Stimulated activated CD4-positive, alpha-beta T cell treated with anti-CD3 and anti-CD28 coated beads, Interleukin-4, amount 100 ng/mL, for 1 hour (primary cell): ENCODE data around the gene GABRA4.

Experiments
- DNase-seq: peaks from one replicate; pipeline ENCODE4 v3.0.0-alpha.2; 2020

Gene GABRA4

DNA sequence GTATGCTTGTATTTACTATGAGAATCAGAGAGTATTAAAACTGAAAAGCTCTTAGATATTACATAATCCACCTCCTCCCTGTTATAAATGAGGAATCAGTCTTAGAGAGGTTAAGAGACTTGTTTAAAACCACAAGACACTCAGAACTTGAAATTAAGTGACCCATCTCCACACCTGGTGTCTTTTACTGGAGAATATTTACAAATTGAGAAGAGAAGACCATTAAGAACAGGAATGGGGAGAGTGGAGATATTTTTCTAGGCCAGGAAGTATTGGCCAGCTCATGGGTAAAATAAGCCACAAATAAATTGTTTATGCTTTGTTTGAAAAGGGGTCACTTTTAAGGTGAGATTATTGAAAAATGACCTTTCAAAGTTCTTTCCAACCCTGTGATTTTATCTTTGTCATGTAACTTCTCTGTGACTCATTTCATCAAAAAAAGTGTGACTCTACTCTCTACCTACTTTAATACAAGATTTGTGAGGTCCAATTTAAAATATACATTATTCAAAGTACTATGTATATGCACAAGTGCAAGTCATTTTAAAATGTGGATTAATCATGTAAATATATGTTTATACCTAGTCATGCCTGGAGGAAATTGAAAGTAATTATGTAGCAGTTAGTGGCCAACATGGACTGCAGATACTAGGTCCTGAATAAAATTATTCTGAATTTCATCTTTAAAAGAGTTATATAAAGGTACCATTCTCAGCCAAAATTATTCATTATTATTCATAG is 68.4 kb downstream of the GABRA4 start:
- DNase-seq, result no peak

DNA sequence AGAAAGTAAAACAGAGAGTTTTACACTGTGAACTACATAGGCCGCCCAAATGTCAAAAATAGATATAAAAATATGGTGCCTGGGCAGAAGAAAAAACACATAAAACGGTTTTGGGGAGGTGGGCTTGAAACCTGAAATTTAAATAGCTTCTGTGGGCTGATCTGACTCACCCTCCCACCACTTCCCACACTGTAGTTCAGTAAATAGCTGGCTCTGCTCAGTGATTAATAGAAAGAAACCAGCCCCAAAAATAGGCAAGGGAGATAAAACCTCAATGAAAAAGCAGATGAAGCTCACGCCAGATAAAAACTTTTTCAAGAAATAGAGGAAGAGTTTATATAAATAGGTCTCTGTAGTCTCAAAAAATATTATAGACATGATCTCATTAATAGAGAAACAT is 71.2 kb downstream of the GABRA4 start:
- DNase-seq, result no peak

DNA sequence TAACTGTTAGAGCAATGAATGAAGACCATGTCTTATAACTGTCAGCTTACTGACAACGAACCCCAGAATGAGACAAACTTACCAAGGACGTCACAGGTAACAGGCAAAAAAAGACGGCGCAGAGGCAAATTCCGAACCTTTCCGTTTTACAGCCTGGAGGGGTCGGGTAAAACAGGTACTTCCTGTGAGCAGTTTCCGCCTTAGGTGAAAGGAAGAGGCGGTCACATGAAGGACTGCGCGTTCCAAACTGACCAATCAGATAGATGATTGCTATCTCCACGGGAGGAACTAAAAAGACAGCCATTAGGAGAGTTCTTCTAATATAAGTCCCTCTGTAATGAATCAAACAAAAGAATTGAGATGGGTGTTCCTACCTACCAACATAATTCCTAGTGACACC is 84.3 kb downstream of the GABRA4 start, which contains the start of gene COX7B2:
COX7B2 (minus strand) TSS at position 168 of the 400 bp plus-strand sequence. CDS start 174,053 bp downstream, outside the sequence.
- no peak for DNase-seq

DNA sequence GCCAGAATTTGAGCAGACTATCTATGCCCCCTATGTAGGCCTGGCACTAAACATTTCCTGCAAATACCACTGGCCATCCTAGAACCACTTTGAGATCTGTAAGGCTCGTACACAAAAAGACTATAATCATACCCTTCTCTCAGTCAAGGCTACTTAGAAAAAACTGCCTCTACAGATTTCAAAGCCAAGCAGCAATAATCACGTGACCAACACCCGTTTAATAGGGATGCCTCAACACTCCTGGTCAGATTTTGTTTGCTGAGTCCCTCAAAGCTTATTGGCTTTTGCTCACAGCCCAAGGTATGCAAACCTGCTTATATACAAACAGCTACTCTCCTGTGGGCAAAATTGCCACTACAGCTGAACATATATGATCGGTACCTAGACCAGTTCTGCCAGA is 85.2 kb downstream of the GABRA4 start:
- no peak for DNase-seq

DNA sequence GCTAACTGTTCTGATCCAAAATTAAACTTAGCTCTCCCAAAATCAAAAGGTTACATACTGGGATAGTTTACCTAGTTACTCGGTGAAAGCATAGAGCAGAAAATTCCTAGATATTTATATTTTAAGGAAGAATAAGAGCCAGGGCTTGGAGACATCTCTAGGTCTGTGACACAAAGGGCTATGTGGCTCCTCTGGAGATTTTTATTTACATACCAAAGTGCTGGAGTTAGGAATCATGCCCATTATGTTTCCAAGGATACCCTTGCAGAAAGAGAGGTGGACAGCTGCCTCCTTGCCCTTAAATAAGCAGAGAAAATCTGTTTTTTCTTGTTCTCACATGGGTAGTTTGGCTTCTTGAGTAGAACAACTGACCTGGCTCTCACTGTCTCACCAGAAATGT is 93.3 kb downstream of the GABRA4 start:
- DNase-seq, result no peak

DNA sequence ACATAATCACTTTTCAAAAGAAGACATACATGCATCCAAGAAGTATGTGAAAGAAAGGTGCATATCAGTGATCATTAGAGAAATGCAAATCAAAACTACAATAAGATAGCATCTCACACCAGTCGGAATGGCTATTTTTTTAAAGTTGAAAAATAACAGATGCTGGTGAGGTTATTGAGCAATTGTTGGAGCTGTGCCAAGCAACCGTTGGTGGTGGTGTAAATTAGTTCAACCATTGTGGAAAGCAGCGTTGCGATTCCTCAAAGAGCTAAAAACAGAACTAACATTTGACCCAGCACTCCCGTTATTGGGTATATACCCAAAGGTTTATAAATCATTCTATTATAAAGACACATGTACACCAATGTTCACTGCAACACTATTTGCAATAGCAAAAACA is 98.6 kb downstream of the GABRA4 start:
- no peak for DNase-seq

DNA sequence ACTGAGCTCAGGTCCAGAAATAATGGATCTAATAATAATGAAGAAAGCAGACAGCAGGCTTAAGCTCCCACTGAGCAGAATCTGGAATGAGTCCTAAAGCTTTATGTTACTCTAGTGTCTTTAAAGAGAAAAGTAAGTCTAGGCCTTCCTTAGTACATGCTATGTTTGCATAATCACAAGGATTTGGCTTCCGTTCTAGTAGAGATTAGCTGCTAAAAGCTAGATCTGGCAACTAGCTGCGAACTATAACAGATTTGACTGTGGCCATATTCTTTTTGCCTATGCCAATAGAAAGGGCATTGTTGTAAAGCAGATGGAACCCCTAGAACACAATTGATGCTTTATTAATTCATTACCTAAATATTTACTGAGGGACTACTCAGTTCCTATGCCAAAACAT is 103.3 kb downstream of the GABRA4 start:
- no peak for DNase-seq

DNA sequence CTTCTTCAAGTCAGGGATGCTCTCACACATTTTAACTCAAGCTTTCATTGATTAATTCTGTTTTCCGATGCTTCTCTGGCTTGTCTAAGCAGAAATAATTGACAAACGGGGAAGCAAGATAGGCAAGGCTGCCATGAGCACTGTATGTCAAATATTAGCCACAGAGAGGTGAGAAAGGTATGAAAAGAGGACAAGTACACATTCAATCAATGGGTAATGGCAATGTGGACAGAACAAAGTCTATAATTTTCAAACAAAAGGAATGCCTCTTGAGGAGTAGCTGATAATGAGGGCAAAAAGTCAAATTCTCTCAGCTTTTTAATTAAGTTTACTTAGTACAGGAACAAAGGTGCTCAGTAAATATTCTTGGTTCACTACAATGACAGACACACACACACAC is 104.0 kb downstream of the GABRA4 start:
- no peak for DNase-seq

DNA sequence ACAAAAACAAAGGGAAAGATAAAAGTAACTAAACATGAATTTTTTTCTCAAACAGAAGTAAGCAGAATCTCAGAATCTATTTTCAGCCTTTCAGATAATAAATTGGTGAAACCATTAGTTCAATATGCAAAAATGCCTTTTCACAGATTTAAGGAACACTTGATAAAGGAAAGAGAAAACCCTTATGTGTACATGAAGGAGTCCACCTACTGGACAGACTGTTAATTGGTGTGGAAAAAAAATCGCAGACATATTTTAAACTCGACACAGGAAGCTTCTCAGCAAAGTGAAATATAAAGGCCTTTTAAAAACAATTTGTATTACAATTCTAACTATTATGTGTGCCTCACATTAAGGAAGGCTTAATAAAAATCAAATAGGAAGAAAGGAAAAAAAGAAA is 106.7 kb downstream of the GABRA4 start:
- no peak for DNase-seq

DNA sequence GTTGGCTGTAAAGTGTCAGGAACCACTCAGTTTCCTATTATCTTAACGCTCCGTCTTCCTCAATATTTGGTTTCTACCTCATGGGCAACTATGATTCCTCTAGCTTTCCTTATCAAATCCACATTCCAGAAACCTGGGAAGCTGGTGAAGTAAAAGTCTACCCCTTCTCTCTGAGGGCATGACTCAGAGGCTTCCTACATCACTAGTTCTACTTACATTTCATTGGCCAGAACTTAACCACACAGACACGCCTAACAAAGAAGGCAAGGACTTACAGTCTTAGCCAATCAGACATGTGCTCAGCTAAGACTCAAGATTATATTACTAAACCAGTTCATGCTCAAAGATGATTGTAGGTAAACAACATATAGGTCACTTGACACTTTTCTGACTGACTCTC is 114.7 kb downstream of the GABRA4 start:
- no peak for DNase-seq

DNA sequence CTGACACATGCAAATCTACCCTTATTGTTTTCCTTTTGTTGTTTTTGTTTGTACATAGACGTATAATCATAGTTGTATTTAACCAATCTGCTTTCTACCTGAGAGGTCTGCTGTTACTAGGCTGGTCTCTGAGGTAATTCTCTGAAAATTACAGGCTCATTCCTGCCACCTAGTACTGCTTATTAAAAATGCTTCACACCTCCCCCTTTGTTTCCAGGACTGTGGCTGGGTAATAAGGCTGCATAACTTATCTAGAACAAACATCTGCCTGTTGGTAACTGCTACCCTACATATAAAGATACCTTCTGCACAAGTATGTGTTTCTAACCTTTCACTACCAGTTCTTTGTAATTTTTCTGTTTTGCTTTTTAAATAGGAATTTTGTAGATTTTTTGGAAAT is 118.6 kb downstream of the GABRA4 start:
- no peak for DNase-seq

DNA sequence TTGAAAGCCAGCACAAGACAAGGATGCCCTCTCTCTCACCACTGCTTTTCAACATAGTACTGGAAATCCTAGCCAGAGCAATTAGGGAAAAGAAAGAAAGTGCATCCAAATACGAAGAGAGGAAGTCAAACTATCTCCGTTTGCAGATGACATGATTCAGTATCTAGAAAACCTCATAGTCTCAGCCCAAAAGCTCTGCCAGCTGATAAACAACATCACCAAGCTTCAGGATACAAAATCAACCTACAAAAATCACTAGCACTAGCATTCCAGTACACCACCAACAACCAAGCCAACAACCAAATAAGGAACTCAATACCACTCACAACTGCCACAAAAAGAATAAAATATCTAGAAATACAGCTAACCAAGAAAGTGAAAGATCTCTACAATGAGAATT is 123.0 kb downstream of the GABRA4 start:
- no peak for DNase-seq
